Uterus (tissue), 4 donors: ENCODE results near the gene SLC29A2. TPM values are rescaled to one million over a fixed set of nuclear protein-coding genes. Genes with fewer than 3 reads are reported as not detected.

Source experiments
- DNase-seq, 2 donors: peaks; one replicate each; pipeline ENCODE4 v3.0.0-alpha.2; 2019 to 2020
- H3K27ac ChIP-seq, 2 donors: fragments of 200-600 bp; sonication (generic); 1 replicate in 1 of 2; 2 replicates in 1 of 2; pipeline ENCODE4 v1.5.1; 2016 to 2018
- H3K27me3 ChIP-seq, 2 donors: fragments of 200-600 bp; sonication (generic); one replicate each; pipeline ENCODE4 v1.5.1; 2018 to 2019; ENCODE audit warnings: control low read depth in 1 of 2
- H3K36me3 ChIP-seq, 2 donors: fragments of 200-600 bp; sonication (generic); one replicate each; pipeline ENCODE4 v1.5.1; 2019; ENCODE audit warnings: control low read depth in 1 of 2
- H3K4me1 ChIP-seq, 2 donors: fragments of 200-600 bp; sonication (generic); one replicate each; pipeline ENCODE4 v1.5.1; 2018 to 2019; ENCODE audit warnings: control low read depth in 1 of 2
- H3K4me3 ChIP-seq, 2 donors: fragments of 200-600 bp; sonication (generic); 1 replicate in 1 of 2; 2 replicates in 1 of 2; pipeline ENCODE4 v1.5.1; 2018 to 2019; ENCODE audit warnings: mild to moderate bottlenecking in 1 of 2
- H3K9me3 ChIP-seq, 2 donors: fragments of 200-600 bp; sonication (generic); one replicate each; pipeline ENCODE4 v1.5.1; 2019; ENCODE audit warnings: control low read depth in 1 of 2
- POLR2A ChIP-seq, 2 donors: fragments of 450-650 bp; IDR thresholded peaks; one replicate each; pipeline ENCODE4 v1.6.1; 2016; ENCODE audit warnings: antibody characterized with exemption in 2 of 2, mild to moderate bottlenecking in 1 of 2, moderate library complexity in 1 of 2
- intact Hi-C: fragments of 100-400 bp; cut with DNase I; formaldehyde crosslinking; loops from one replicate; pipeline ENCODE4 v1.15.1; 2023; ENCODE audit warnings: low total_unique reads
- total RNA-seq, 4 donors: library from RNA; depleted of rRNA in 3 of 4; stranded (reverse); fragments of >200 nt in 3 of 4; gene quantifications; one replicate each; pipeline versions ENCODE4 v1.1.0 to v1.2.4, GENCODE V29; 2014 to 2023
- TF ChIP-seq, protein P1 (sequence below), 4 experiments: fragments of 200-600 bp in 2 of 4; fragments of 450-650 bp in 2 of 4; sonication (generic) in 2 of 4; IDR thresholded peaks; one replicate each; pipeline ENCODE4 v1.5.1; 2016 to 2019; ENCODE audit warnings: antibody characterized with exemption in 4 of 4, mild to moderate bottlenecking in 2 of 4, moderate library complexity in 1 of 4
- donor health status: DM: yes; HTN: yes; CAD: no.

SLC29A2 gene
- total RNA-seq, 4 donors from 2014 or later: 0.26 to 3.5 (median 1.5) TPM; not detected in 1

DNA sequence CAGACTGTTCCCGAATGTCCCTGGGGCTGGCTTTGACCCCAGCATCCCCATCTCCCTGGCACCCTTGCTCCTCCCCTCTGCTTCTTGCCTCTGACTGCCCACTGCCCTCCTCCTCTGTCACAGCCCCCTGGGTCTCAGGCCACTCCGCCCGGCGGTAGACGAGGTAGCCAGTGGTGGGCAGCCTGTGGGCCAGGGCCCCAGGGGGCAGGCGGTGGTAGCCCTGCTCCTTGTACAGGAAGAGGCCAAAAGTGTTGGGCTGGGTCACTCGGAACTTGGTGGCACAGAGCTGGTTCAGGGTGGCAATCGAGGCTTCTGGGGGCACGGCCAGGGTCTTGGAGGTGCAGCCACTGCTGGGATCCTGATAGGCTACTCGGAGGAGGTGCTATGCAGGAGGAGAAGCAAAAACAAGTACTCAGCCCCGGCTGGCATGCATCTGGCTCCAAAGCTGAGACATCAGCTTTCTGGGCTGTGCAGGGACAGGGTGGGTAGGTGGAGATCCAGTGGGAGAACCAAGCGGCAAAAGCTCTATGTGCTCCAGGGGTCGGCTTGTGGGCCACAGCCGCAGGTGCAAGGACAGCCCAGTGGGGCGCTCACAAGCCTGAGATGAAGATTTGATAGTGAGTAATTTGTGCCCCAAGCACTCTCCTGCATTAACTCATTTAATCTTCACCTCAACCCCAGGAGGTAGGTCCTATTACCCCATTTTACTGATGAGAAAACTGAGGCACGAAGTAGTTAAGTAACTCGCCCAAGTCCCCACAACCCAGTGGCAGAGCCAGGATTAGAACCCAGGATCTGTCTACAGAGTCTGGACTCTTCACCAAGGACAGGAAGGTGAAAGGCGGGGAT is 39.0 kb downstream of the SLC29A2 start:
- intact Hi-C loops: no loop called here
- H3K27me3 ChIP-seq: no peaks in the 10 kb centered on the region
- DNase-seq: no peak
- no peaks in the 10 kb centered on the region for H3K36me3 ChIP-seq
- no peak overlapping the region for H3K4me3 ChIP-seq
- no peaks in the 10 kb centered on the region for H3K9me3 ChIP-seq
- H3K4me1 ChIP-seq: peaks cover 3 to 16% of the 10 kb centered on the region in 2 donors
- TF ChIP-seq POLR2A (IDR thresholded peaks at IDR 0.05): no peak
- TF ChIP-seq, protein P1, sequence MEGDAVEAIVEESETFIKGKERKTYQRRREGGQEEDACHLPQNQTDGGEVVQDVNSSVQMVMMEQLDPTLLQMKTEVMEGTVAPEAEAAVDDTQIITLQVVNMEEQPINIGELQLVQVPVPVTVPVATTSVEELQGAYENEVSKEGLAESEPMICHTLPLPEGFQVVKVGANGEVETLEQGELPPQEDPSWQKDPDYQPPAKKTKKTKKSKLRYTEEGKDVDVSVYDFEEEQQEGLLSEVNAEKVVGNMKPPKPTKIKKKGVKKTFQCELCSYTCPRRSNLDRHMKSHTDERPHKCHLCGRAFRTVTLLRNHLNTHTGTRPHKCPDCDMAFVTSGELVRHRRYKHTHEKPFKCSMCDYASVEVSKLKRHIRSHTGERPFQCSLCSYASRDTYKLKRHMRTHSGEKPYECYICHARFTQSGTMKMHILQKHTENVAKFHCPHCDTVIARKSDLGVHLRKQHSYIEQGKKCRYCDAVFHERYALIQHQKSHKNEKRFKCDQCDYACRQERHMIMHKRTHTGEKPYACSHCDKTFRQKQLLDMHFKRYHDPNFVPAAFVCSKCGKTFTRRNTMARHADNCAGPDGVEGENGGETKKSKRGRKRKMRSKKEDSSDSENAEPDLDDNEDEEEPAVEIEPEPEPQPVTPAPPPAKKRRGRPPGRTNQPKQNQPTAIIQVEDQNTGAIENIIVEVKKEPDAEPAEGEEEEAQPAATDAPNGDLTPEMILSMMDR (IDR thresholded peaks at IDR 0.05): no peak
- H3K27ac ChIP-seq: no peak overlapping the region

DNA sequence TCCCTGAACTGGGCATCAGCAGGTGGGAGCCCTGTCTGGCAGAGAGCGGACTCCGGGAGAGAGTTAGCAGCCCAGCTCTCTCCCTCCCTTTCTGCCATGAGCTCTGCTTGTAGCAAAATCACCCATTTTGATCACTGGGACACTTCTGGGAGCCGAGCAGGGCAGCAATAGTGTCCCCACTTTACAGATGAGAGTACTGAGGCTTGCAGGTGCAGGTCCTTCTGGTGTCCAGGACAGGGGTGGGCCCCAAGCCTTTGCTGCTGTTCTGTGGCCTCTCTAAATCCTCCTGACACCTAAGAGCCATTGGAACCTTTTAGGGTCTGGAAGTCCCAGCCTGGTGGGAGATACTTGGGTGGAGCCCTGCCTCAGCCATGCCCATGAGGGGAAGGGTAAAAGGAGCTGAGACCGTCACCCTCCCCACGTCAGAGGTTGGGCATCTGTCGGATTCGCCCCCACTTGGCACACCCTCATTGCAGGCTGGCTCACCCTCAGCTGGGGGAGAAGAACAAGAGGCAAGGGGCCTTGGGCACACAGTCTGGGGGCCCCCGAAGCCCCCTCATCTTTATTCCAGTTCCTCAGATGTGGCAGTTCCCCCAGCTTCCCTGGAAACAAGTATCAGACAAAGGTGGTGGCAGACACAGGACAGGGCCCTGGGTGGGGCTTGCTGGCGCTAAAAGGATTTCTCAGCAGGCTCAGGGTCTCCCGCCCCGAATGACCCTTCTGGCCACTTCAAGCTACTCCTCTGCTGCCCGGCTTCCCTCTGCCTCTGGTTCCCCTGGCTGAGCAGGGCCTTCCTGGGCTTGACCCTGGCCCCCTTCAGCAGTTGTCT is 39.8 kb downstream of the SLC29A2 start:
- H3K36me3 ChIP-seq: no peaks in the 10 kb centered on the region

DNA sequence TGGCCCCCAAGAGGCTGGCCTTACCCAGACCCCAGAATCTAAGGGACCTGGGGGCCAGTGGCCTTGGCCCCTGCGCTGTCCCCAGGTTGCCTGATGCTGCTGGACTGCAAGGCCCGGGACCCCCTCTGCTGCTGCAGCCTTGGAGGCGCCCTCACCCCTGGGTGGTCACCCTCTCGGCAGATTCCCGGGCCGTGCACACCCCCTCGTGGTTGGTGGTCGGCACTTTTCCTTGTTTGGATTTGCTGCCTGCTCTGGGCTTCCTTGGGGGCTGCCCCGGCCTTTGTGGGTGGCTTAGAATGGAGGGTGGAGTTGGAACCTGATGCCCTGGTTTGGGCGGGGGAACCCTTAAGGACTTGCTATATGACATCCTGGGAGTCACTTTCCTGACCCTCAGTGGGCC is 40.6 kb downstream of the SLC29A2 start:
- H3K4me3 ChIP-seq: no peak overlapping the region
- H3K27ac ChIP-seq: no peak overlapping the region
- no peaks in the 10 kb centered on the region for H3K27me3 ChIP-seq
- peaks cover 3 to 13% of the 10 kb centered on the region in 2 donors for H3K4me1 ChIP-seq
- H3K36me3 ChIP-seq: no peaks in the 10 kb centered on the region
- no peaks in the 10 kb centered on the region for H3K9me3 ChIP-seq
- no peak for TF ChIP-seq POLR2A (IDR thresholded peaks at IDR 0.05)
- TF ChIP-seq, protein P1 (IDR thresholded peaks at IDR 0.05): no peak
- DNase-seq: no peak
- intact Hi-C loops: no loop called here

More for the DNA sequence above, 39.8 kb downstream of the SLC29A2 start:
- Histone ChIP-seq H3K27ac (no peak overlapping the region), H3K4me3 (no peak overlapping the region), H3K27me3 (no peaks in the 10 kb centered on the region), H3K4me1 (peaks cover 3 to 13% of the 10 kb centered on the region in 2 donors), H3K9me3 (no peaks in the 10 kb centered on the region)
- DNase-seq: no peak
- intact Hi-C loops: no loop called here
- TF ChIP-seq, protein P1 (IDR thresholded peaks at IDR 0.05): no peak
- no peak for TF ChIP-seq POLR2A (IDR thresholded peaks at IDR 0.05)

DNA sequence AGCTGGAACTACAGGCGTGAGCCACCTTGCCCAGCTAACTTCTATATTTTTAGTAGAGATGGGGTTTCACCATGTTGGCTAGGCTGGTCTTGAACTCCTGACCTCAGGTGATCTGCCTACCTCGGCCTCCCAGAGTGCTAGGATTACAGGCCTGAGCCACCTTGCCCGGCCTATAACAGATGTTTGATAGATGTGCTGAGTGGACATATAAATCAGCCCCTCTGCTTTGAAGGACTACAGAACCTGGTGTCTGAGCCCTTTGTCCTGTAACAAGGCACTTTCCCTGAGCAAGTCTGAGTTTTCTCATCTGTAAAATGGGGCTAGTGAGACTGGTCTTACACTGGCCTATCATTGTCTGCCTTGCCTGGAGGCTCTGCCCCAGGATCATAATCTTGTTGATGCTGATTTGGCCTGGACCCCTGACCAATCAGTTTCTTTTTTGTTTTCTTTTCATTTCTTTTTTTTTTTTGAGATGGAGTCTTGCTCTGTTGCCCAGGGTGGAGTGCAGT is 42.3 kb downstream of the SLC29A2 start:
- Histone ChIP-seq H3K27ac (no peak overlapping the region), H3K27me3 (no peaks in the 10 kb centered on the region), H3K4me3 (no peak overlapping the region), H3K4me1 (peaks cover 0 to 4% of the 10 kb centered on the region in 2 donors), H3K9me3 (no peaks in the 10 kb centered on the region), H3K36me3 (no peaks in the 10 kb centered on the region)
- intact Hi-C loops: no loop called here
- TF ChIP-seq POLR2A (IDR thresholded peaks at IDR 0.05): no peak
- TF ChIP-seq, protein P1 (IDR thresholded peaks at IDR 0.05): no peak
- no peak for DNase-seq
